ENCODE measurements around the gene APOL1. TPM values are rescaled to one million over a fixed set of nuclear protein-coding genes. Genes with fewer than 3 reads are reported as not detected.
"Not testable (repeated sequence)": the region's sequence is repeated elsewhere in the genome, so short reads cannot be mapped to it uniquely, and the experiment has no call there.

APOL1 gene
- total RNA-seq, 2 experiments from 2014 or later, result 6.4 to 7.3 TPM

- no peaks in the 10 kb centered on the region for H3K9me3 Mint-ChIP-seq
- no peak for TF ChIP-seq CTCF (IDR thresholded peaks at IDR 0.05)
- H3K4me3 Mint-ChIP-seq, result peak overlapping the region; percentile 82
- peaks cover 89% of the 10 kb centered on the region for H3K36me3 Mint-ChIP-seq (ENCODE audit: low read depth)
- H3K27ac ChIP-seq (ENCODE audit: low read depth in 1 of 2, low read length in 2 of 2), result peak overlapping the region; percentile 37 to 41
- peak in 1 of 14 experiments; percentile 3 for DNase-seq
- no peak overlapping the region for H3K4me3 ChIP-seq (ENCODE audit: low read length)
- peaks cover 53% of the 10 kb centered on the region for H3K4me1 Mint-ChIP-seq (ENCODE audit: low read depth)
- peaks cover 82% of the 10 kb centered on the region for H3K4me1 ChIP-seq (ENCODE audit: insufficient read depth, low read length)
- peak overlapping the region; percentile 95 for H3K27ac Mint-ChIP-seq
- ATAC-seq (ENCODE audit: poor library complexity), result no peak
- H3K27me3 Mint-ChIP-seq, result no peaks in the 10 kb centered on the region
- H3K9me3 ChIP-seq (ENCODE audit: control insufficient read depth in 1 of 2, insufficient read depth in 1 of 2, low read length in 2 of 2), result peaks cover 0 to 20% of the 10 kb centered on the region in 2 experiments
- CTCF ChIA-PET, result interaction anchor here (1.0 to 2.4 kb wide), 3 partner anchors 12 to 181 kb away, joined by 3 to 9 read pairs (median 5); partner anchors contain the start of gene APOL2
- intact Hi-C loops (cut with DNase I, micrococcal nuclease), result no loop called here
- no peaks in the 10 kb centered on the region for H3K27me3 ChIP-seq (ENCODE audit: control insufficient read depth in 1 of 2, insufficient read depth in 2 of 2, low read length in 2 of 2)
- H3K36me3 ChIP-seq (ENCODE audit: insufficient read depth, low read length), result peaks cover 85% of the 10 kb centered on the region
- POLR2A ChIA-PET, result interaction anchor here (1.0 to 1.5 kb wide), 6 partner anchors 11 to 96 kb away, joined by 3 to 7 read pairs (median 4); partner anchors contain the start of gene APOL2
These were observed 36.5 kb downstream of the APOL1 start for GRCh38 chr22:36289406-36289870.

DNA sequence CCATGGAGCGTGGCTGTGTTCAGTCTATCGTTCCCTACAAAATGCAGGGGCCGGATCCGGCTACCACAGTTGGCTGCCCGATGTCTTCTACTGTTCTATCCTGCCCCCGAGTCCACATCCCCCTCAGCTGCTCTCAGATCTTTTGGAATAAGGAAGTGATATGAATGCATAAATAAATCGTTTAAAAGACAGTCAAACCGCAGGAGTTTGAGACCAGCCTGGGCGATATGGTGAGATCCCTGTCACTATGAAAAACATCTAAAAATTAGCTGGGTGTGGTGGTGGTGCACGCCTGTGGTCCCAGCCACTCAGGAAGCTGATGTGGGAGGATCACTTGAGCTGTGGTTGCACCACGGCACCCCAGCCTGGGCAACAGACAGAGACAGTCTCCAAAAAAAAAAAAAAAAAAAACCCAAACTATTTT, 37.0 kb downstream of the APOL1 start:
- ATAC-seq (ENCODE audit: poor library complexity), result peak; percentile 81
- peak in 11 of 14 experiments; percentile 27 to 82 (median 50) for DNase-seq
- peaks cover 0 to 20% of the 10 kb centered on the region in 2 experiments for H3K9me3 ChIP-seq (ENCODE audit: control insufficient read depth in 1 of 2, insufficient read depth in 1 of 2, low read length in 2 of 2)
- H3K9me3 Mint-ChIP-seq; H3K27me3 ChIP-seq (ENCODE audit: control insufficient read depth in 1 of 2, insufficient read depth in 2 of 2, low read length in 2 of 2); H3K27me3 Mint-ChIP-seq; H3K4me3 ChIP-seq (ENCODE audit: low read length); intact Hi-C loops (cut with DNase I, micrococcal nuclease): not testable (repeated sequence)
- Mint-ChIP-seq H3K4me1 (ENCODE audit: low read depth) (peaks cover 54% of the 10 kb centered on the region), H3K4me3 (peak overlapping the region; percentile 82), H3K36me3 (ENCODE audit: low read depth) (peaks cover 89% of the 10 kb centered on the region), H3K27ac (peak overlapping the region; percentile 95)
- CTCF ChIA-PET, result interaction anchor here (1.0 to 2.4 kb wide), 3 partner anchors 12 to 181 kb away, joined by 3 to 9 read pairs (median 5); partner anchors contain the start of gene APOL2
- H3K4me1 ChIP-seq (ENCODE audit: insufficient read depth, low read length), result peaks cover 86% of the 10 kb centered on the region
- H3K27ac ChIP-seq (ENCODE audit: low read depth in 1 of 2, low read length in 2 of 2), result peak overlapping the region; percentile 37 to 41
- POLR2A ChIA-PET, result interaction anchor here (1.0 to 1.5 kb wide), 5 partner anchors 12 to 95 kb away, joined by 3 to 7 read pairs (median 3); partner anchors contain the start of gene APOL2
- peaks cover 85% of the 10 kb centered on the region for H3K36me3 ChIP-seq (ENCODE audit: insufficient read depth, low read length)

DNA sequence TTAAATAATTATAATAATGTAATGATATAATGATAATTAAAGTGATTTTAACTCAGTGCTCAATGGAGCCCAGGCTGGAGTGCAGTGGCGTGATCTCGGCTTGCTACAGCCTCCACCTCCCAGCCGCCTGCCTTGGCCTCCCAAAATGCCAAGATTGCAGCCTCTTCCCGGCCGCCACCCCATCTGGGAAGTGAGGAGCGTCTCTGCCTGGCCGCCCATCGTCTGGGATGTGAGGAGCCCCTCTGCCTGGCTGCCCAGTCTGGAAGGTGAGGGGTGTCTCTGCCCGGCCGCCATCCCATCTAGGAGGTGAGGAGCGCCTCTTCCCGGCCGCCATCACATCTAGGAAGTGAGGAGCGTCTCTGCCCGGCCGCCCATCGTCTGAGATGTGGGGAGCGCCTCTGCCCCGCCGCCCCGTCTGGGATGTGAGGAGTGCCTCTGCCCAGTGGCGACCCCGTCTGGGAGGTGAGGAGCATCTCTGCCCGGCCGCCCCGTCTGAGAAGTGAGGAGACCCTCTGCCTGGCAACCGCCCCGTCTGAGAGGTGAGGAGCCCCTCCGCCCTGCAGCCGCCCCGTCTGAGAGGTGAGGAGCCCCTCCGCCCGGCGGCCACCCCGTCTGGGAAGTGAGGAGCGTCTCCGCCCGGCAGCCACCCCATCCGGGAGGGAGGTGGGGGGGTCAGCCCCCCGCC, 37.6 kb downstream of the APOL1 start:
- DNase-seq, result peak in 1 of 14 experiments; percentile 3

More for the DNA sequence above, 37.6 kb downstream of the APOL1 start:
- Mint-ChIP-seq H3K36me3 (ENCODE audit: low read depth) (peaks cover 95% of the 10 kb centered on the region), H3K4me1 (ENCODE audit: low read depth) (peaks cover 54% of the 10 kb centered on the region), H3K27ac (peak overlapping the region; percentile 95)
- H3K4me1 ChIP-seq (ENCODE audit: insufficient read depth, low read length), result peaks cover 91% of the 10 kb centered on the region
- H3K4me3 ChIP-seq (ENCODE audit: low read length); intact Hi-C loops (cut with DNase I, micrococcal nuclease); H3K27me3 ChIP-seq (ENCODE audit: control insufficient read depth in 1 of 2, insufficient read depth in 2 of 2, low read length in 2 of 2); H3K27me3 Mint-ChIP-seq; H3K4me3 Mint-ChIP-seq; H3K27ac ChIP-seq (ENCODE audit: low read depth in 1 of 2, low read length in 2 of 2); H3K9me3 Mint-ChIP-seq; ATAC-seq (ENCODE audit: poor library complexity): not testable (repeated sequence)
- POLR2A ChIA-PET, result interaction anchor here (1.4 to 1.5 kb wide), 3 partner anchors 41 to 87 kb away, joined by 3 to 7 read pairs (median 5); partner anchors contain the start of gene APOL2
- CTCF ChIA-PET, result interaction anchor here (1.0 to 2.4 kb wide), 3 partner anchors 13 to 180 kb away, joined by 3 to 9 read pairs (median 5); partner anchors contain the start of gene APOL2
- peaks cover 0 to 20% of the 10 kb centered on the region in 2 experiments for H3K9me3 ChIP-seq (ENCODE audit: control insufficient read depth in 1 of 2, insufficient read depth in 1 of 2, low read length in 2 of 2)
- H3K36me3 ChIP-seq (ENCODE audit: insufficient read depth, low read length), result peaks cover 85% of the 10 kb centered on the region
